ENCODE data around the gene PACS2. TPM values are rescaled to one million over a fixed set of nuclear protein-coding genes. Genes with fewer than 3 reads are reported as not detected.

Gene PACS2
- total and polyA plus RNA-seq, 2 of the 4 experiments (the other 2 are of a cell fraction) = 15.6 to 32.2 TPM

GRCh38 chr14:105330491-105330895, 15.9 kb downstream of the PACS2 start:
- H3K9ac ChIP-seq (ENCODE audit: low read depth, low read length) = 0 out of 2 replicates have a peak overlapping the region, but pooled peaks have one; percentile 9
- dilution Hi-C loops (cut with HindIII; ENCODE audit: low sequenced_read_pairs, unreplicated experiment) = no loop called here

More at GRCh38 chr14:105330491-105330895, 15.9 kb downstream of the PACS2 start:
- Histone ChIP-seq H3K14ac (replicated peaks; ENCODE audit: low read depth, low read length) (0 out of 2 replicates have a peak overlapping the region, but pooled peaks have one; percentile 10), H2AK5ac (ENCODE audit: low read depth, low read length) (peak overlapping the region; percentile 95; the same call in 1 of the 2 replicates), H4K20me1 (ENCODE audit: insufficient read depth, low read length) (peaks cover 61% of the 10 kb centered on the region), H3K56ac (ENCODE audit: extremely low read depth, insufficient read depth, low read length) (no peak overlapping the region), H3K79me1 (ENCODE audit: low read depth in 1 of 2, low read length in 2 of 2) (peaks cover 11 to 67% of the 10 kb centered on the region in 2 experiments), H3K9me1 (ENCODE audit: insufficient read depth, low read length) (peaks cover 7% of the 10 kb centered on the region; the same call in 1 of the 2 replicates), H3K27ac (ENCODE audit: insufficient read depth, low read length) (no peak overlapping the region; the same call in 1 of the 2 replicates), H3K36me3 (ENCODE audit: control insufficient read depth, insufficient read depth, low read length) (no peaks in the 10 kb centered on the region; the same call in 1 of the 2 replicates), H2AK9ac (replicated peaks; ENCODE audit: low read depth, low read length, poor library complexity) (peak overlapping the region; percentile 88), H3K4ac (ENCODE audit: low read depth, low read length) (peak overlapping the region; percentile 50; the same call in 1 of the 2 replicates), H2BK15ac (ENCODE audit: low read depth, low read length) (no peak overlapping the region), H3K18ac (ENCODE audit: low read depth, low read length) (no peak overlapping the region), H2AFZ (replicated peaks; ENCODE audit: low read length, poor library complexity) (peak overlapping the region; percentile 84), H3K27me3 (ENCODE audit: control insufficient read depth, insufficient read depth, low read length) (no peaks in the 10 kb centered on the region), H3K4me1 (ENCODE audit: control insufficient read depth, insufficient read depth, low read length) (peaks cover 5% of the 10 kb centered on the region; the same call in 1 of the 2 replicates), H3K4me2 (ENCODE audit: low read depth, low read length) (no peak overlapping the region), H3K4me3 (ENCODE audit: insufficient read depth, low read depth, low read length) (no peak overlapping the region), H2BK20ac (ENCODE audit: low read depth, low read length) (no peak overlapping the region), H2BK120ac (ENCODE audit: low read depth, low read length) (no peak overlapping the region), H4K8ac (ENCODE audit: low read depth in 2 of 2, low read length in 2 of 2) (peak overlapping the region in 1 of 2 experiments; percentile 74; a peak in 2 of 4 replicates), H4K91ac (ENCODE audit: insufficient read depth, low read depth, low read length) (peak overlapping the region; percentile 56), H3K9me3 (ENCODE audit: control insufficient read depth, insufficient read depth, low read length) (no peaks in the 10 kb centered on the region; the same call in 1 of the 2 replicates), H3K23ac (ENCODE audit: low read depth, low read length) (no peak overlapping the region), H2BK5ac (ENCODE audit: low read depth, low read length, poor library complexity, severe bottlenecking) (no peak overlapping the region), H4K5ac (ENCODE audit: low read depth, low read length) (no peak overlapping the region)
- CTCF ChIA-PET = no interaction called here
- WGBS, 2 experiments (ENCODE audit: extremely low coverage in 2 of 2, insufficient read length in 1 of 2) = 47% methylated on average over 7 of the region's 13 CpGs; no CpG with 5 or more reads in 1 of the 2 experiments
- intact Hi-C loops (cut with micrococcal nuclease) (no loop called here), in situ Hi-C loops (cut with MboI; ENCODE audit: low sequenced_read_pairs) (no loop called here)
- DNase-seq = peak; percentile 60
- TF ChIP-seq POLR2A (IDR thresholded peaks at IDR 0.05; ENCODE audit: low read depth, low read length) (no peak), RCOR1 (IDR thresholded peaks at IDR 0.05; ENCODE audit: insufficient replicate concordance, low read length) (no peak), MXI1 (IDR thresholded peaks at IDR 0.05; ENCODE audit: borderline replicate concordance, low read depth, low read length) (no peak), ELK1 (IDR thresholded peaks at IDR 0.05; ENCODE audit: borderline replicate concordance, low read depth, low read length) (no peak), MAFK (IDR thresholded peaks at IDR 0.05; ENCODE audit: low read depth, low read length) (no peak), CEBPB (IDR thresholded peaks at IDR 0.05; ENCODE audit: low read depth, low read length) (no peak), MAZ (IDR thresholded peaks at IDR 0.05; ENCODE audit: borderline replicate concordance, low read depth, low read length) (no peak), FOS (IDR thresholded peaks at IDR 0.05; ENCODE audit: low read depth, low read length) (no peak), CTCF (conservative IDR thresholded peaks at IDR 0.05; ENCODE audit: low read depth, low read length) (no peak), USF2 (IDR thresholded peaks at IDR 0.05; ENCODE audit: low read depth, low read length) (no peak), SMC3 (IDR thresholded peaks at IDR 0.05; ENCODE audit: low read depth, low read length) (no peak), RFX5 (IDR thresholded peaks at IDR 0.05; ENCODE audit: low read depth, low read length) (no peak), RAD21 (IDR thresholded peaks at IDR 0.05; ENCODE audit: low read length) (no peak), NFE2L2 (IDR thresholded peaks at IDR 0.05; ENCODE audit: low read depth, low read length) (no peak)
- POLR2A ChIA-PET (ENCODE audit: unreplicated experiment) = no interaction called here
- ATAC-seq (ENCODE audit: low read depth) = peak; percentile 25
- BruUV-seq (replicated peaks) = no TSS peak

All from IMR-90 (cell line).